Activated CD8-positive, alpha-beta memory T cell treated with anti-CD3 and anti-CD28 coated beads, Interleukin-2, amount 50 U/mL, for 48 hours (primary cell): ENCODE results near the gene CNGB1.
"Not testable (repeated sequence)": the region's sequence is repeated elsewhere in the genome, so short reads cannot be mapped to it uniquely, and the experiment has no call there.

Experiments
- DNase-seq: peaks from one replicate; pipeline ENCODE4 v3.0.0-alpha.2; 2020

The CNGB1 gene

DNA sequence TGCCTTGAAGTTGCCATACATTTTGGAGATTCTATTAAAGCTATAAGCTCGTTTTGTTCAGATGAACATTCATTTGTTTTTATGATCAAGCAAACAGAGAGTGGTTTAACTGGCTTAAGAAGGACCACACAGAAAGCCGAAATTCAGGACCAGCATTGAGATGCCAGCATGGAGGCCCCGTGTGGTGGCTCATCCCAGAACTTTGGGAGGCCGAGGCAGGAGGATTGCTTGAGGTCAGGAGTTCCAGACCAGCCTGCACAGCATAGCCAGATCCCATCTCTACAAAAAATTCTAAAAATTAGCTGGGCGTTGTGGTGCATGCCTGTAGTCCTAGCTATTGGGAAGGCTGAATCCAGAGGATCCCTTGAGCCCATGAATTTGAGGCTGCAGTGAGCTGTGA, 122.7 kb downstream of the CNGB1 start:
- no peak for DNase-seq

DNA sequence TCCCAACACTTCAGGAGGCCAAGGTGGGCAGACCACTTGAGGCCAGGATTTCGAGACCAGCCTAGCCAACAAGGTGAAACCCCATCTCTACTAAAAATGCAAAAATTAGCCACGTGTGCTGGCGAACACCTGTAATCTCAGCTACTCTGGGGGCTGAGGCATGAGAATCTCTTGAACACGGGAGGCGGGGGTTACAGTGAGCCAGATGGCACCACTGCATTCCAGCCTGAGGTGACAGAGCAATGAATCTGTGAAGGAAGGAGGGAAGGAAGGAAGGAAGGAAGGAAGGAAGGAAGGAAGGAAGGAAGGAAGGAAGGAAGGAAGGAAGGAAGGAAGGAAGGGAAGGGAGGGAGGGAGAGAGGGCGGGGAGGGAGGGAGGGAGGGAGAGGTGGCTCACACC, 124.0 kb downstream of the CNGB1 start:
- DNase-seq = not testable (repeated sequence)

DNA sequence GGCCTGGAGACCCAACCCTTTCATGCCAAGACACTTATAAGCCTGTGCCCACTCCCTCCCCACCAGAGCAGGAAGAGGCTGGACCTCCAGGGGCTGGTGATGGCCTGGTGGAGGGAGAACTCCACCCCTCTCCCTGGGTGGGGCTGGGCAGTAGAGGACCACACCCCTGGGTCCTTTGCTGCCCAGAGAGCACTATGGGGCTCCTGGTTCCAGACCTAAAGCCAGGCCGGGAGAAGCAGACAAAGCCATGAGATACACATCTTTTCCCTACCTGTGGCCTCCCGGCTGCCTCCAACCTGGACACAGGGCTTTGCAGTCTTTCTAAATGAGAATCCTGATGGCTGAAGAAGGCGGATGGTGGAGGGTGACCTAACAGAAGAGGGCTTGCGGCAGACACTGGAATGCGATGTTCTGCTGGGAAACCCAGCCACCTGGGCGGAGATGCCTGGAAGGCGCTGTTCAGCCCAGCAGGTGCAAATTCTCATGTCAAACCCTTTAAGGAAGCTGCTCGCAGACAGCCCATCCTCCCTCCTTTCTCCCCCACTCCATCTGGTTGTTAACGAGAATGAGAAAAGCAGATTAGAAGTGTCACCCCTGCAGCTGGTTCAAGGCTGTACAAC, 124.7 kb downstream of the CNGB1 start:
- no peak for DNase-seq

DNA sequence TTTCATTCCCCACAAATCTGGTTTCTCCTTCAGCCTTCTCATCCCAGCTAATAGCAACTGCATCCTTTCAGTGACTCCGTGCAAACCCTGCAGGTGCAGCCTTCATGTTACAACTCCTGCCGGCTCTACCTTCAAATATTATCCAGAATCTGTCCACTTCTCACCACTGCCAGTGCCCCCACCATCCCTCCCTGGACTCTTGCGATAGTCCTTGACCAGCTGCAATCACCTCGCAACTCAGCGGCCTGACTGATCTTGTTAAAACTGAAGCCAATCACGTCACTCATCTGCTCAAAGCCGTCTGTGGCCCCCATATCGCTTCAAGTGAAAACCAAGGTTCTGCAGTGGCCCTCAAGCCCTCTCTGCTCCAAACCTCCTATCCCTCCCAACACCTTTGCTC, 125.8 kb downstream of the CNGB1 start:
- no peak for DNase-seq

DNA sequence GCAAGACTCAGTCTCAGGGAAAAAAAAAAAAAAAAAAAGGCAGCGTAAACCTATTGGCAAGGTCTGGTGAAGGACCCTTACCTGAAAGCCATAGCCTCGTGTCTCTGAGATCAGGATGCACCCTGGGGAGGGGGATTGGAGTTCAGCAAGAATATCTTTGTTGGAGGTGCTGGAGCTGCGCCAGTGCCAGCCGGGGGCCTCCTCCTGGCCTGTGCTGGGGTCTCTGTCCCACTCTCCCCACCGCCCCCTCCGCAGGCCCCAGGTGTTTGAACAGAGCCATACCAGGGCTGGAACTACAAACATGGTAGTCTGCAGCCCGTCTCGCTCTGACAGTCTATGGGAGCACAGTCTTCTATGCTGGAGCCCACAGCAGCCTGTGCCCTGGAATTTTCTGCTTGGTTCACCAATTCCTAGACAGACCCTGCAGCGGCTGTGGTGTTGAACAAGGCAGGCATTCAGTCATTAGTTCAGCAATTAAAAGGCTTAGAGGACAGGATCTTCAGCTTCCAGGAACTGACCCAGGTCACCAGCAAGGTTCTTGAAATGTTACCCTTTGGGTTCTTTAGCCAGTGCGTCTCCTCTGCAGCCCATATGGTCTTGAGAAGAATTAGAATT, 126.4 kb downstream of the CNGB1 start:
- no peak for DNase-seq

DNA sequence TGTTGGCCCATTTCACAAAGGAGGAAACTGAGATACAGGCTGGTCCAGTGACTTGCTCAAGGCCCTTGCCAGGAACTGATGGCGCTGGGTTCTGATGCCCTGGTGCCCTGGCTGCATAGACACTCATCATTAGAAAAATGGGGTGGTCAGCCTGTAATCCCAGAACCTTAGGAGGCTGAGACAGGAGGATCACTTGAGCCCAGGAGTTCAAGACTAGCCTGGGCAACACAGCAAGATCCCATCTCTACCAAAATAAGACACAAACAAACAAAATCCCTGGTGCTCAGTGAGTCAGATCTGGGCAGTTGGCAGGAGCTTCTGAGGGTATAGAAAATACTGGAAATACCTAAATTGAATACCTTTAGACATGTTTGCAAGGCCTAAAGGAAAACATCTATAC, 127.5 kb downstream of the CNGB1 start:
- no peak for DNase-seq

DNA sequence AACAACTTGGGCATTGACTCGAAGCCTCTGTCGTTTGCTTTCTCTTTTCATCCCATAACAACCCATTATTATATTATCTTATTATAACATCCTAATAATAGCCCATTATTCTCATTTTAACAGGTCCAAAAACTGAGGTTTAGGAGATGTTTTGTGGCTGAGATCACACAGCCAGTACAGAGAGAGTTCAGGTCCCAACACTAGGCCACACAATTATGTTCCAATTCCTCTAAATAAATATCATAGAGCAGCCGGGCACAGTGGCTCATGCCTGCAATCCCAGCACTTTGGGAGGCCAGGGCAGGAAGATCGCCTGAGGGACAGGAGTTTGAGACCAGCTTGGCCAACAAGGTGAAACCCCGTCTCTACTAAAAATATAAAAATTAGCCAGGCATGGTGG, 128.3 kb downstream of the CNGB1 start:
- DNase-seq = no peak

DNA sequence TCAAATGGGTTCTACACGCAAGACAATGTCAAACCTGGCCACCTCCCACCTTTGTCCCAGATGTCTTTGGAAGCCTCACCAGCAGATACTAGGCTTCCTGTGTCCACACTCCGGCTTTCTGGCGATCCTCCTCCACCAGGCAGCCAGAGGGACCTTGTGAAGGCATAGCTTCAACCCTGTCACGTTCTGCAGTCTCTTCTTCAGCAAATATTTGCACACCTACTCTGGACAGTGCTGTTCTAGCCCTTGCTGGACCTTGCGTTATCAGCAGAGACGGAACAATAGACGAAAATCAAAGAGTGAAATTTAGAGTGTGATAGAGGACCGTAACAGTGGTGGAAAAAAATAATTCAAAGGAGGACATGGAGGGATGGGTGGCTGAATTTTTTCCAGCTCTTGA, 130.1 kb downstream of the CNGB1 start:
- DNase-seq = no peak

DNA sequence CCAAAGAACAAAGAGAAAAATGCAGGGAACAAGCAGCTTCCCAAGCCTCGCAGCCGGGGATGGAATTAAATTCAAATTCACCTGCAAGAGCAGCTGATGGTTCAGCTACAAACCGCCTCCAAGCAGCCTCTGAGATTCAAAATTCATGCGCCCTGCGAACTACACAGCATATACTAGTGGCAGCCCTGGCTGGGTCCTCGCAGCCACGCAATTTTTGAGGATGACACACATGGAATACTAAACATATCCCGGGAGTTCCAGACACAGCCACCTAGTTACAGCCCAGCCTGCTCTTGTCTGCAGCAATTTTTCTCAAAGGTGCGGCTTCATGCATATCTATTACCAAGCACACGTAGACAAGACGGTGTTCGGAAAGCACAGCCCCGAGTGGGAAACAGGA, 132.8 kb downstream of the CNGB1 start:
- DNase-seq = no peak

DNA sequence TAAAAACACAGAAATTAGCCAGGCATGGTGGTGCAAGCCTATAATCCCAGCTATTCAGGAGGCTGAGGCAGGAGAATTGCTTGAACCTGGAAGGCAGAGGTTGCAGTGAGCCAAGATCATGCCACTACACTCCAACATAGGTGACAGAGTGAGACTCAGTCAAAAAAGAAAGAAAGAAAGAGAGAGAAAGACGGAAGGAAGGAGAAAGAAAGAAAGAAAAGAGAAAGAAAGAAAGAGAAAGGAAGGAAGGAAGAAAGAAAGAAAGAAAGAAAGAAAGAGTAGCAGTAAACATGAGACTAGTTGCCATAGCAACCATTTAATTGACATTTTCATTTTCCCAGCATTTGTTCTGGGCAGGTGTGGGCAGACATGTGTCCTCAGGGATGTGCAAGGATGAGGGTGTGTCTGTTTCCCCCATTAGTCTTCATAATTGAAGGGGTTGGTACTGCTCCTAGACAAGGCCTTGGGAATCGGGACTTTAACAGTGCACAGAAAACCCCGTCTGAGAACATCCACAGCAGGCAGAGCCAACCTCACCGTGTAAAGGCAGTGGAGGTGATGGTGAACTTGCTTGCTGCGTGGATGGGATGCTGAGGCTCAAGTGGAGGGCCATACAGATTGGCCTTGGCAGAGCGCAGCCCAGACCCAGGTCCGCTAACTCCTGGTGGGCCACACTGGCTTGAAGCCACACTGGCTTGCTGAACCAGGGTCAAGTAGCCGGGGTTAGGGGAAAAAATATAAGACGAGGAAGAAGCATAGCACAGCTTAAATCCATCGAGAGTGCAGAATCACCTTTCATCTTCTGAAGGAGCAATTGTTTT, 133.4 kb downstream of the CNGB1 start:
- no peak for DNase-seq

DNA sequence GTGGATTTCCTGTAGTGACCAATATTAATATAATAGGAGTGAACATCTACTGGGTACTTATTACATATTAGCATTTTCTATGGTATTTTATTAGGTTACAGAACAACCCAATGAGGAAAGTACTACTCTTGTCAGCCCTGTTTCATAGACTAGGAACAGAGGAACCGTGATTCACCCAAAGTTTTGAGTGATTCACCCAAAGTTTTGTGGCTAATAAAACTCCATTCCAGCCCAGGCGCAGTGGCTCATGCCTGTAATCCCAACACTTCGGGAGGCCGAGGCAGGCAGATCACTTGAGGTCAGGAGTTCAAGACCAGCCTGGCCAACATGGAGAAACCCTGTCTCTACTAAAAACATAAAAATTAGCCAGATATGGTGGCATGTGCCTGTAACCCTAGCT, 135.5 kb downstream of the CNGB1 start:
- not testable (repeated sequence) for DNase-seq

DNA sequence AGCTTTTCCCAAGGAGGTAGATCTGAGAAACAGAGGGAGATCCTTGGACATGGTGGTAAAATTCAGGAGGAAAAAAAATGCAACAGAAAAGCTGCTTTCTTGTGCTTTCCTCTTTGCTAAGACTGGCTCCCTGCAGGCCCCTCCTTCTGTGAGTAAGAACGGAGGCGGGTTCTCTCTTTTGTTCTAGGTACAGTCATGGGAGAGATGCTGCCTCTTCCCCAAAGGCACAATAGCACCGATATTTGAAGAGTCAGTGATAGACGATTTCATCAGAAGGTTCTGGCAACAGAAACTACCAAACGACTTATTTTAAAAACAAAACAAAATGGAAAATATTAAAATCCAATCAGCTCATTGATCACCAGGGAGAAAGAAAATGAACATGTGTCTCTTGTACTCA, 136.0 kb downstream of the CNGB1 start:
- no peak for DNase-seq
